Measurements from ENCODE around the gene JUP.

The JUP gene

GRCh38 chr17:41723801-41724475 lies 62.6 kb downstream of the JUP start:
- no peak for DNase-seq (ENCODE audit: low read depth)

DNA sequence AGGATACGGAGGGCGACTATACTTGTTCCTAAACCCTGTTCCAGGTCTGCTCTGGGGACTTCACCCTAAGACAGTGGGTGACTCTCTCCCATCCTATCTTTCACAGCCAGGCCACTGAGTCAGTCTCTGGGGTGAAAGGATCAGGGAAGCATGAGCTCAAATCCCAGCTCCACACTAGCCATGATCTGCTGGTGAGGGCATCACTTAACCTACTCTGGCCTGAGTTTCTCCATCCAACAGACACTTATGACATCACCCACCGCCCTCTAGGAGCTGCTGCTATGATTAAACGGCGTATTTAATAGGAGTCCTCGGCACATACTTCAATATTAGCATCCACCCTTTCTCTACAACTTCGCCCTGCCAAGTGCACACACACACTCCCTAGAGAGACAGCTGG lies 64.3 kb downstream of the JUP start:
- DNase-seq (ENCODE audit: low read depth): no peak

DNA sequence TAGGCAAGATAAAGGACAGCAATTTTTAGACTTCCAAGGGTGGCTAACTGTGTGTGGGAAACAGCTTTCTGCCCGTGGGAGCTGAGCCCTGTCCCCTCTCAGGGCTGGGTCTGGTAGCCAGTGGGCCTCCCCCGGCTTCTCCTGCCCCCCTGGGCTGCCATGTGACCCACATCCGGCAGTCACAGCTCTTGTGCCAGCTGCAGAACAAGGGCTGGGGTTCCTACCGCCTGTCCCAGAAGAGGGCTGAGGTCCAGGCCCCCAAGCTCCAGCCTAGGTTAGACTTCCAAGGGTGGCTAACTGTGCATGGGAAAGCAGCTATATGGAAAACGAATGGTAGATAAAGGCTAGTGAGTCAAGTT lies 68.2 kb downstream of the JUP start:
- no peak for DNase-seq (ENCODE audit: low read depth)

GRCh38 chr17:41717408-41718286 lies 68.9 kb downstream of the JUP start:
- peak; percentile 21 for DNase-seq (ENCODE audit: low read depth)

DNA sequence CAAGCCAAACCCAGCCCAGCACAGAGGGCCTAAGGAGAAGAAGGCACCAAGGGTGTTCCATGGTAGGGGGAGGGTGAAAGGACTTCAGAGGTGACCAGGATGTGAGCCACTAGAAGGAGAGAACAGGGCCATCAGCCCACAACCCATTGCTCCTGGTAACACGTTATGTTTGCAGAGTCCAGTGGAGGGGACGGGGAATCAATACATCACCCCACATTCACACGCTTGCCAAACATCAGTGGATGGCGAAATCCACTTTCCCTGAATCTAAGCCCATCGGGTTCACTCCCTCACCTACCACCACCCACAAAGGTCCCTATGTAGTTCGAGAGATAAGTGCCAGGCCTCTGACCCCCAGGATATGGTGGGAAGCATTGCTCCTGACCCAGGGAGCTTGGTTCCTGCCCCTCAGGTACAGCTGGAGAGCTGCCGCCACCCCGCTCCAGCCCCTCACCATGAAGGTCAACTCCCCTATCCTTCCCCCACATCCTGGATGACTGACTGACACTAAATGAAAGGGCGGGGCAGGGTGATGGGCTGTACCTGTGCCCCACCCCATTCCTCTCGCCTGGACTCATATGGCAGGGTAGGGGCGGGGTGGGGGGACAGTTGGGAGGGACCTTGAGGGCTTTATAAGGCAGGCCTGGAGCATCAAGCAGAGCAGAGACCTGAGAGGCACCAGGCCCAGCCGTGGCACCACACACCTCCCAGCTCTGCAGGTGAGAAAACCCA lies 74.7 kb downstream of the JUP start, which contains the start of gene GAST:
Gene GAST, plus strand, starts transcription at position 663 of the 732 bp plus-strand sequence. CDS start 3,106 bp downstream, outside the sequence.
- no peak for DNase-seq (ENCODE audit: low read depth)

- peak; percentile 40 for DNase-seq (ENCODE audit: low read depth)
Observed at GRCh38 chr17:41710472-41711090, 75.9 kb downstream of the JUP start.

DNA sequence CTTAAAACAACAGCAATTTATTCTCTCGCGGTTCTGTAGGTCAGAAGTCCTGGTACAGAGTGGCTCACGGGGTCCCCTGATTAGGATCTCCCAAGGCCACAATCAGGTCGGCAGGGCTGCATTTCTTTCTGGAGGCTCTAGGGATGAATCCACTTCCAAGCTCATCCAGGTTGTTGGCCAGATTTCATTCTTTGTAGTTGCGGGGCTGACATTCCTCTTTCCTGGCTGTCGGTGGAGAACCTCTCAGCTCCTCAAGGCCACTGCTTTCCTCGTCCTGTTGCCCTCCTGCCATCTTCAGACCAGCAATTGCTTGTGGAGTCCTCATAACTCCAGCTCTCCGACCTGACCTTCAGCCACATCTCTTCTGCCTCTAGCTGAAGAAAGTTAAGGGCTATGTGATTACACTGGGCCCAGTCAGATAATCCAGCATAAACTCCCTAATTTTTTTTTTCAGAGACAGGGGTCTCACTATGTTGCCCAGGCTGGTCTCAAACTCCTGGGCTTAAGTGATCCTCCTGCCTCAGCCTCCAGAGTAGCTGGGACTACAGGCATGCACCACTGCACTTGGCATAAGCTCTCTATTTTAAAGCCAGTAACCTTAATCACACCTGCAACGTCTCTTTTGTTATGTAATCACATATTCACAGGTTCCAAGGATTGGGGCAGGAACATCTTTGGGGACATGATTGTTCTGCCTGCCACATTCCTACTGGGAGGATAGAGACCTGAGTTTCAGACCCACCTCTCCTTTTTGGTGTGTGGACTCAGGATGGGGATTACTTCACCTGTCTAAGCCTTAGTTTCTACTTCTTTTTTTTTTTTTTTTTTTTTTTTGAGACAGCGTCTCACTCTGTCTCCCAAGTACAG lies 78.5 kb downstream of the JUP start:
- DNase-seq (ENCODE audit: low read depth): no peak

DNA sequence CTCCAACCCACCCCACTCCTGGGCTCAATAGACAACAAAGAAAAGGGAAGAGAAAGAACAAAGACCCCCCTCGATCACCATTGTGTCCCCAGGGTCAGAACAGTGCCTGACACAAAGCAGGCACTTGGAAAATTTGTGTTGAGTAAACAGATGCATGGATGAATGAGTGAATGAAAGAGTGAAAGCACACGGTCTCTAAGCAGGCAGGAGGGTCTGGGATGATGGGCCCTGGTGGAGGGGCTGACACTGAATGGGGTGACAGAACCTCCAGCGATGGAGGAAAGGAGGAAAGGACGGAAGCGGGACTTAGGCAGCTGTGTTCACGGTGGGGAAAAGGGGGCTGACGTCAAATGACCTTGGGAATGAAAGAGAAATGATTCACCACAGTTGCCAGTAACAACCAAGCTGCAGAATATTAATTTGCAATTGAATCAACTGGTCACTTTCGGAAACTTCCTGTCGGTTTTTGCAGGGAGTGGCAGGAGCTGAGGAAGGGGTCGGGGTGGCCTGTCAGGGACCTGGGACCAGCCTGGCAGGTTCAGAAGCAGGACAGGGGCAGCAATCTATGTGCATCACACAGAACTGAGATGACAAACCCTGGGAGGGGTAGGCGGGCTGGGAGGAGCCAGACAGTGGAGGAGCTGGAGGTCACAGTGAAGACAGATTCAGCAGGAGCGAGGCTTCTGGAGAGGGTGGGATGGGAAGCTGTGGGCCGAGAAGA lies 81.1 kb downstream of the JUP start:
- peak; percentile 42 for DNase-seq (ENCODE audit: low read depth)
